Esophagus muscularis mucosa (tissue), 4 donors: Measurements from ENCODE around the gene MND1.

Source experiments
- EP300 ChIP-seq: sonication (generic); formaldehyde crosslinking; IDR thresholded peaks from one replicate; pipeline ENCODE4 v1.6.1; 2017; ENCODE audit warnings: antibody characterized with exemption
- POLR2AphosphoS5 ChIP-seq, 2 donors: sonication (generic); formaldehyde crosslinking; IDR thresholded peaks; one replicate each; pipeline ENCODE4 v1.6.1; 2017; ENCODE audit warnings: antibody characterized with exemption in 2 of 2
- TF ChIP-seq, protein P1 (sequence below), 3 experiments: fragments of 200-600 bp in 2 of 3; fragments of 450-650 bp in 1 of 3; sonication (generic) in 2 of 3; IDR thresholded peaks; one replicate each; pipeline ENCODE4 v1.5.1; 2017 to 2019; ENCODE audit warnings: antibody characterized with exemption in 3 of 3, mild to moderate bottlenecking in 2 of 3, moderate library complexity in 1 of 3

DNA sequence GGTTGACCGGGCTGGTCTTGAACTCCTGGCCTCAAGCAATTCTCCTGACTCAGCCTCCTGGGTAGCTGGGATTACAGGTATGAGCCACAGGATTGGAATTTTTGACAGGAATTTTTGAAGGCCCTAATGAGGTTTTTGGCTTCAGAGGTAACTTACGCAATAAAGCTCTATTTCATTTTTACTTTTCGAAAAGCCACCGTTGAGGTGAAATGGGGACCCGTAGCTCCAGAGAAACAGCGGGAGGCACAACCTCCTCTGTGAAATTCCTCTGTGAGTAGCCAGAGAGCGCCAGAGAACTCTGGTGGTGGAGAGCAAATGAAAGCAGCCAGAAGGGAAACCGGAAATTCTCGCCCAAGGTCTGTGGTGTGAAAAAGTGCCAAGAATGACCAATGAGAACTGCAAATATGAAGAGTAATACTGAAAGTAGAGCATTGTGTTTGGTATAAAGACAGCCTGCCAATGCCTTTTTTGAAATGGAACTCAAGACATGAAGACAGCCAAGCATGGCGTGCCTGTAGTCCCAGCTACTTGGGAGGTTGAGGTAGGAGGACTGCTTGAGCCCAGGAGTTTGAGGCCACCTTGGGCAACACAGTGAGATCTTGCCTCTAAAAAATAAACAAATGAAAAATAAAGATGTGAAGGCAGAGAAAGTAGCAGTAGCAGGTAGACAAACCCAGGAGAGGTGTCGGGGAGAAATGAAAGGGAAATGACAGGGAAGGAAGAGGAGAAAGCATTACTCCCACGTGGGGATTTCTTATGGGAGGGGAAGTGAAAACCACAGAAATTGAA lies 88.7 kb downstream of the MND1 start:
- TF ChIP-seq, protein P1, sequence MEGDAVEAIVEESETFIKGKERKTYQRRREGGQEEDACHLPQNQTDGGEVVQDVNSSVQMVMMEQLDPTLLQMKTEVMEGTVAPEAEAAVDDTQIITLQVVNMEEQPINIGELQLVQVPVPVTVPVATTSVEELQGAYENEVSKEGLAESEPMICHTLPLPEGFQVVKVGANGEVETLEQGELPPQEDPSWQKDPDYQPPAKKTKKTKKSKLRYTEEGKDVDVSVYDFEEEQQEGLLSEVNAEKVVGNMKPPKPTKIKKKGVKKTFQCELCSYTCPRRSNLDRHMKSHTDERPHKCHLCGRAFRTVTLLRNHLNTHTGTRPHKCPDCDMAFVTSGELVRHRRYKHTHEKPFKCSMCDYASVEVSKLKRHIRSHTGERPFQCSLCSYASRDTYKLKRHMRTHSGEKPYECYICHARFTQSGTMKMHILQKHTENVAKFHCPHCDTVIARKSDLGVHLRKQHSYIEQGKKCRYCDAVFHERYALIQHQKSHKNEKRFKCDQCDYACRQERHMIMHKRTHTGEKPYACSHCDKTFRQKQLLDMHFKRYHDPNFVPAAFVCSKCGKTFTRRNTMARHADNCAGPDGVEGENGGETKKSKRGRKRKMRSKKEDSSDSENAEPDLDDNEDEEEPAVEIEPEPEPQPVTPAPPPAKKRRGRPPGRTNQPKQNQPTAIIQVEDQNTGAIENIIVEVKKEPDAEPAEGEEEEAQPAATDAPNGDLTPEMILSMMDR (IDR thresholded peaks at IDR 0.05), result peak; percentile 43 to 66 (median 60)
- TF ChIP-seq EP300 (no peak), POLR2AphosphoS5 (IDR thresholded peaks at IDR 0.05) (peak; percentile 5 to 11)
